OCI-LY3 (cell line): Measurements from ENCODE around the gene C4orf36.

Source experiments
- H2AFZ ChIP-seq: fragments of 200-600, 300-600 bp; shearing (Covaris generic); 2 replicates; pipeline ENCODE4 v1.6.0; 2014; ENCODE audit warnings: antibody characterized with exemption, low read depth, low read length
- H3K27ac ChIP-seq: fragments of 200-600, 300-600 bp; sonication (generic); 2 replicates; pipeline ENCODE4 v1.5.1; 2014; ENCODE audit warnings: mild to moderate bottlenecking, low read length, moderate library complexity, mixed read lengths
- H3K27me3 ChIP-seq: fragments of 200-600, 300-600 bp; sonication (generic); 2 replicates; pipeline ENCODE4 v1.6.1; 2014; ENCODE audit warnings: low read depth, low read length, mixed read lengths
- H3K36me3 ChIP-seq: fragments of 200-600, 300-600 bp; sonication (generic); replicated peaks from 2 replicates; pipeline ENCODE3; 2014; ENCODE audit warnings: low read depth, low read length, mixed read lengths
- H3K4me1 ChIP-seq: fragments of 300-600, 200-600 bp; sonication (generic); 2 replicates; pipeline ENCODE4 v1.6.1; 2014; ENCODE audit warnings: low read length, mixed read lengths
- H3K4me2 ChIP-seq: fragments of 200-600, 300-600 bp; sonication (generic); 2 replicates; pipeline ENCODE4 v1.6.1; 2014; ENCODE audit warnings: low read length, mixed read lengths
- H3K4me3 ChIP-seq: fragments of 300-600, 200-600 bp; sonication (generic); 2 replicates; pipeline ENCODE4 v1.5.1; 2014; ENCODE audit warnings: antibody characterized with exemption, mild to moderate bottlenecking, low read length, moderate library complexity
- H3K79me2 ChIP-seq: fragments of 300-600, 200-600 bp; shearing (Covaris generic); 2 replicates; pipeline ENCODE4 v1.6.1; 2014; ENCODE audit warnings: mild to moderate bottlenecking, low read length, mixed read lengths
- H3K9ac ChIP-seq: fragments of 300-600, 200-600 bp; shearing (Covaris generic); 2 replicates; pipeline ENCODE4 v1.6.0; 2014; ENCODE audit warnings: mild to moderate bottlenecking, low read length, moderate library complexity
- H3K9me3 ChIP-seq: fragments of 200-600, 300-600 bp; shearing (Covaris generic); 2 replicates; pipeline ENCODE4 v1.6.1; 2014; ENCODE audit warnings: low read length, mixed read lengths; ENCODE audit not compliant: insufficient read depth
- H4K20me1 ChIP-seq: fragments of 200-600, 300-600 bp; sonication (generic); 2 replicates; pipeline ENCODE4 v1.6.1; 2016; ENCODE audit warnings: low read length, mixed read lengths; ENCODE audit not compliant: insufficient read depth
- EZH2phosphoT487 ChIP-seq: fragments of 200-600 bp; shearing (Covaris generic); IDR thresholded peaks from 2 replicates; pipeline ENCODE4 v1.6.1; 2018; ENCODE audit warnings: antibody characterized with exemption, mixed run types, low read depth
- TF ChIP-seq, protein P1 (sequence below): fragments of 200-600, 300-600 bp; sonication (generic); IDR thresholded peaks from 2 replicates; pipeline ENCODE4 v1.5.1; 2014; ENCODE audit warnings: antibody characterized with exemption, low read length, low read depth

Gene C4orf36

GRCh38 chr4:86927843-86928395, 35.7 kb upstream of the C4orf36 start:
- peak overlapping the region; percentile 42 for H3K4me2 ChIP-seq
- 0 out of 2 replicates have a peak overlapping the region, but pooled peaks have one; percentile 2 for H3K4me3 ChIP-seq
- H3K9me3 ChIP-seq: no peaks in the 10 kb centered on the region
- no peak overlapping the region for H2AFZ ChIP-seq
- no peaks in the 10 kb centered on the region for H4K20me1 ChIP-seq
- no peak for TF ChIP-seq EZH2phosphoT487
- TF ChIP-seq, protein P1, sequence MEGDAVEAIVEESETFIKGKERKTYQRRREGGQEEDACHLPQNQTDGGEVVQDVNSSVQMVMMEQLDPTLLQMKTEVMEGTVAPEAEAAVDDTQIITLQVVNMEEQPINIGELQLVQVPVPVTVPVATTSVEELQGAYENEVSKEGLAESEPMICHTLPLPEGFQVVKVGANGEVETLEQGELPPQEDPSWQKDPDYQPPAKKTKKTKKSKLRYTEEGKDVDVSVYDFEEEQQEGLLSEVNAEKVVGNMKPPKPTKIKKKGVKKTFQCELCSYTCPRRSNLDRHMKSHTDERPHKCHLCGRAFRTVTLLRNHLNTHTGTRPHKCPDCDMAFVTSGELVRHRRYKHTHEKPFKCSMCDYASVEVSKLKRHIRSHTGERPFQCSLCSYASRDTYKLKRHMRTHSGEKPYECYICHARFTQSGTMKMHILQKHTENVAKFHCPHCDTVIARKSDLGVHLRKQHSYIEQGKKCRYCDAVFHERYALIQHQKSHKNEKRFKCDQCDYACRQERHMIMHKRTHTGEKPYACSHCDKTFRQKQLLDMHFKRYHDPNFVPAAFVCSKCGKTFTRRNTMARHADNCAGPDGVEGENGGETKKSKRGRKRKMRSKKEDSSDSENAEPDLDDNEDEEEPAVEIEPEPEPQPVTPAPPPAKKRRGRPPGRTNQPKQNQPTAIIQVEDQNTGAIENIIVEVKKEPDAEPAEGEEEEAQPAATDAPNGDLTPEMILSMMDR: no peak
- H3K4me1 ChIP-seq: peaks cover 19% of the 10 kb centered on the region
- H3K36me3 ChIP-seq: no peaks in the 10 kb centered on the region
- no peak overlapping the region for H3K27ac ChIP-seq
- H3K9ac ChIP-seq: no peak overlapping the region
- H3K27me3 ChIP-seq: no peaks in the 10 kb centered on the region
- no peaks in the 10 kb centered on the region for H3K79me2 ChIP-seq

DNA sequence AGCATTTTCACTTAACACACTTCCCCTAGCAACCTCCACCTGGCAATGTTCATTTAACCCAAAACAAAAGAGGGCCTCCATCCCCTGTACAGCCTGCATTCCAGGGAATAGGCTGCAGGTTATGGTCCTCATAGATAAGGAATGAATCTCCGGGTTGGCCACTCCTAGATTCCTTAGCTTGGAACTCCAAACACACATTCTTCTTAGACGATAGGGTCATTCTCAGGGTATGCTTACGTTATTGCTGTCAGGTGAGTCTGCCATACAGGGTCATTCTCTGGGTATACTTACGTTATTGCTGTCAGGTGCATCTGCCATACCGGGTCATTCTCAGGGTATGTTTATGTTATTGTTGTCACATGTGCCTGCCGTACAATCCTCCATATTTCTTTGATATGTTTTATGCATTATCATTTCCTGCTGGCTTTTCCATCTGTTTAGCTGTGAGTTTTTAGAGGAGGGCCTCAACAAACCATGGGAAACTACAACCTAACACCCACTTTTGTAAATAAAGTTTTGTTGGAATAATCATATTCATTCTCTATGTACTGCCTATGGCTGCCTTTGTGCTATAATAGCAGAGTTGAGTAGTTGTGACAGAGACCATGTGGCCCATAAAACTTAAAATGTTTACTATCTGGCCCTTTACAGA, 34.3 kb upstream of the C4orf36 start:
- TF ChIP-seq EZH2phosphoT487: no peak
- TF ChIP-seq, protein P1: no peak
- Histone ChIP-seq H3K79me2 (no peaks in the 10 kb centered on the region), H3K4me2 (no peak overlapping the region), H3K27me3 (no peaks in the 10 kb centered on the region), H3K36me3 (no peaks in the 10 kb centered on the region), H3K4me1 (peaks cover 19% of the 10 kb centered on the region), H3K9ac (no peak overlapping the region), H2AFZ (no peak overlapping the region), H3K27ac (no peak overlapping the region), H3K9me3 (no peaks in the 10 kb centered on the region), H3K4me3 (no peak overlapping the region), H4K20me1 (no peaks in the 10 kb centered on the region)

DNA sequence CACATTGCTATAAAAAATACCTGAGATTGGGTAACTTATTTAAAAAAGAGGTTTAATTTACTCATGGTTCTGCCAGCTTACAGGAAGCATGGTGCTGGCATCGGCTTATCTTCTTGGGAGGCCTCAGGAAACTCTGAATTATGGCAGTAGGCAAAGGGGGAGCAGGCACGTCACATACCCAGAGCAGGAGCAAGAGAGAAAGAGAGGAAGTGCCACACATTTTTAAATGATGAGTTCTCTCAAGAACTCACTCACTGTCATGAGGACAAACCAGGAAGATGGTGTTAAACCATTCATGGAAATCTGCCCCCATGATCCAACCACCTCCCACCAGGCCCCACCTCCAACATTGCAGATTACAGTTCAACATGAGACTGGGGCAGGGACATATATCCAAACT, 32.6 kb upstream of the C4orf36 start:
- Histone ChIP-seq H3K4me3 (no peak overlapping the region), H3K27ac (no peak overlapping the region), H3K4me1 (peaks cover 19% of the 10 kb centered on the region), H3K27me3 (no peaks in the 10 kb centered on the region), H3K79me2 (no peaks in the 10 kb centered on the region), H2AFZ (no peak overlapping the region), H3K4me2 (no peak overlapping the region), H3K9me3 (no peaks in the 10 kb centered on the region), H3K9ac (no peak overlapping the region), H4K20me1 (no peaks in the 10 kb centered on the region), H3K36me3 (no peaks in the 10 kb centered on the region)
- TF ChIP-seq EZH2phosphoT487: no peak
- TF ChIP-seq, protein P1: no peak

DNA sequence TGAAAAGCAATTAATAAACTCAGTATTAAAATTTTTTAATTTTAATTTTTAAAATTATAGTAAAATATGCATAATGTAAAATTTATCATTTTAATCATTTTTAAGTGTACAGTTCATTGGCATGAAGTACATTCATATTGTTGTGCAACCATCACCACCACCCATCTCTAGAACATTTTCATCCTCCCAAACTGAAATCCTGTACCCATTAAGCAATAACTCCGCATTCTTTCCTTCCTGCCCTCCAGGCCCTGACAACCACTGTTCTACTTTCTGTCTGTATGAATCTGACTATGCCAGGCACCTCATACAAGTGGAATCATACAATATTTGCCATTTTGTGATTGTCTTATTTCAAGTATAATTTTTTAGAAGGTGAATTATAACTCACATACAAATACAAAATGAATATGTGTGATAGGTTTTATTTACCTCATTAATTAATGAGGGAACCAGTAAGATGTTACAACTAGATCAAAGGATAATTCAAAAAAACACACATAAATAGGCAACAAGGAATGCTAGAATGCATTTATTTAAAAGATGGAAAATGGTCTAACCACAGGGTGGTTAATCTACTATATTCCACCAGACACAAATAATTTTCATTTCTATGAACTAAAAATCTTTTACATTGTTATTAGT, 29.5 kb upstream of the C4orf36 start:
- no peak overlapping the region for H3K4me2 ChIP-seq
- H4K20me1 ChIP-seq: no peaks in the 10 kb centered on the region
- peaks cover 8% of the 10 kb centered on the region for H3K4me1 ChIP-seq
- H3K4me3 ChIP-seq: no peak overlapping the region
- H3K27me3 ChIP-seq: no peaks in the 10 kb centered on the region
- H3K9me3 ChIP-seq: no peaks in the 10 kb centered on the region
- H3K27ac ChIP-seq: no peak overlapping the region
- H3K36me3 ChIP-seq: no peaks in the 10 kb centered on the region
- H3K9ac ChIP-seq: no peak overlapping the region
- H3K79me2 ChIP-seq: no peaks in the 10 kb centered on the region
- no peak overlapping the region for H2AFZ ChIP-seq
- no peak for TF ChIP-seq EZH2phosphoT487
- TF ChIP-seq, protein P1: no peak
